Tongue (tissue), 2 donors: ENCODE results near the gene TRHDE. TPM values are rescaled to one million over a fixed set of nuclear protein-coding genes. Genes with fewer than 3 reads are reported as not detected.

ENCODE experiments used
- DNase-seq: peaks from one replicate; pipeline ENCODE4 v3.0.0-alpha.2; 2015
- total RNA-seq: library from RNA; depleted of rRNA; stranded (reverse); fragments of >200 nt; gene quantifications from one replicate; pipeline ENCODE4 v1.2.3, GENCODE V29; 2014

The TRHDE gene
- total RNA-seq, 1 donor from 2014 or later, result 1.8 TPM

- no peak for DNase-seq
These were observed 250.2 kb downstream of the TRHDE start for GRCh38 chr12:72522411-72522810.

- DNase-seq, result no peak
These were observed 251.6 kb downstream of the TRHDE start for GRCh38 chr12:72523754-72524153.

- no peak for DNase-seq
These were observed 263.2 kb downstream of the TRHDE start for GRCh38 chr12:72535212-72535990.

GRCh38 chr12:72540811-72541210 is 268.6 kb downstream of the TRHDE start:
- no peak for DNase-seq

GRCh38 chr12:72543777-72544467 is 271.8 kb downstream of the TRHDE start:
- no peak for DNase-seq

DNA sequence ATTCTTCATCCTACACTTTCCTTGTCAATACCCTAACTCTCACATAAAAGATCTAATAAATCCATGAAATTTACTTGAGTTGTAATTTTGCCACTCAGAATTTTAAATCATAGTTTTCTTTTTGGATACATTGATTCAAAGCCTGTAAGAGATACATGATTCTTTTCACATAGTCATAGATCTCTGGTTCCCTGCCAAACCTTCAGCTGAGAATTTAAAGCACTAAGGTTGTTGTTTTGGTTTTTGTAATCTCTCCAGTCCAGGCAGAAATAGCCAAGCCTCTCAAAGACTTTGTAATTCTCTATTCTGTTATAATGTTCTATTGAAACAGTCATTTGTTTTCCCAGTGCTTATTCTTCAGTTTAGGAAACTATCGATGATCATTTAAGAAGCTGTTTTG is 273.9 kb downstream of the TRHDE start:
- DNase-seq, result no peak

GRCh38 chr12:72547573-72547972 is 275.4 kb downstream of the TRHDE start:
- no peak for DNase-seq

DNA sequence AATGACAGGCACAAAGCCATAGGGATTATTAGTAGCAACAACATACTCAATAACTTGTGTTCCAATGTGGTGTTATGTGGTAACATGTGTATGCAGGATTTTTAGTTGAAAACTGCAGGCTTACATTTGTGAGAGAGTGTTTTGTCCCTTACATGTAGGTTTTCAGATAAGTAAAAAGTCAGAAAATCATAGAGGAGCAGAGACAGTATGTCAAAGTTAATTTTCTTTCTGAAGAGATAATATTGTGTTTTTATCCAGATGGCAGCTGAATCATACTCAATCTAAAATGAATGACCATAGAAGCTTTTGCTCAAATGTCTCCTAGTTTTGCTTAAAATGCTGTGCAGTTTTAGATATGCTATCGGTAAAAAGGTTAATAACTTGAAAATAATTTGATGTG is 277.0 kb downstream of the TRHDE start:
- no peak for DNase-seq

- DNase-seq, result no peak
These were observed 288.0 kb downstream of the TRHDE start for GRCh38 chr12:72560003-72560769.

GRCh38 chr12:72570601-72571000 is 298.4 kb downstream of the TRHDE start:
- DNase-seq, result no peak

DNA sequence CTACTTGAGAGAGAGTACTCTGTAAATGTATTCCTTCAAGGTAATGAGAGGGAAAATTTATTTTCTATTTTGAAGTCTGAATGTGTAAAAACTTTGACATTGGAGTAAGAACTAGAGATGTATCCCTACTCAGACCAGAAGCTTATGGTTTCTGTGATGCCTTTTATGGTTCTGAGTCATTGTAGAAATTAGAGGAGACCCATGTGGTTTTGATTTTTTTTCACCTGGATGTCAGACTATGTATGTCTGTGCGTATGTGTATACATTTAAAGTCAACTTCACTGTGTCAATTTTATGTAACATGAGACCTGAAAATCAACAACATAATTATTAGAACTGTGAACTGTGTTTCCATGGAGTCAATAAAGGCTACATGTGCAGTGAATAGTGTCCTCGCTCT is 302.0 kb downstream of the TRHDE start:
- DNase-seq, result no peak

DNA sequence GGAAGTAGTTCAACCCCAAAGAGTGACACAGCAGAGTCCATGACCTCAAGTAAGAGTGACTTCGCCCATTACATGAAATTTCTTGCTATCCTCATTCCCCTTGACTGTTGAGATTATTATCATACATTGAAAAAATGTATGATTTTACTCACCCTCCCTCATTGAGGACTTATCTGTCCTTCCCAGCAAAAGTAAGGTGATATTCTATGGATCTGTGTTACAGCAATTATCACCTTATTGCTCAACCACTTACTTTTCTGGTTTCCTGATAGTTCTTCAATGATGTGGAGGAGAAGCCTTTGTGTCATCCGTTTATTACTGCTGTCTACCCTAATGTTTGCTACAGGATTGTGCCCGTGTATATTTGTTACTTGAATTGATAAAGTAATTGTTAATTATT is 306.2 kb downstream of the TRHDE start:
- DNase-seq, result no peak

DNA sequence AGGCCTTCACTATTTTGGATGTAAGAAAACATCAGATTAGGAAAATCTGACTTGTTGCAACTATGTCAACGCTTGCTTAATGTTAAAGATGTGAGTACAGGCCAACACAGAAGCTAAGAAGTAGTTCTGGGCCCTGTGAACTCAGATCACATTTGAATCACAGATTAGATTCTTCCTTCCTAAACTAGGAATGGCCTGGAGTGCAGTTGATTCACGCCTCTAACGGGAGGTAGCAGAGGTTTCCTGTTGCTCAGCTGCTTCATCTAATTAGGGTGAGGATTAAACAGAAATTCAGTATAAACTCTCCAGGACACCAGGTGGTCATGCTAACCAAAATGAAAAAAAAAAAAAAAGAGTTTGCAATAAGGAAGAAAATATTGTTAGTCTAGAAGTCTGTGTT is 314.3 kb downstream of the TRHDE start:
- peak; percentile 15 for DNase-seq

- DNase-seq, result no peak
These were observed 330.4 kb downstream of the TRHDE start for GRCh38 chr12:72602581-72602980.

DNA sequence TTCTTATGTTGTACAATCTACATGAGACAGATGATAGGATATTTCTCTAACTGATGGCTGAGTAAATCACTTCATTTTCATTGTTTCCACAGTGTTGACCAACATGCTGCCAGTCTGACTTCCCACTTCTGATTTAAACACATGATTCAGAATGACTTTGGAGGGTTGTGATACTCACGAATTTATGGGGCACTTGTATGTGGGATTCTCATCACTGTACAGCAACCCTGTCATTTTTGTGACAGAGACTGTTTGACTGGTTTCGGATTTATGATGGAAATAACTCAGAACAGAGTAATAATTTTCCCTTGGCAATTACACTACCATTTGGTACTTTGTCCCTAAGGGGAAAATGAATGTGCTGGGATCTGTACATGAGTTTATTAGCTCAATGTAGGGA is 333.8 kb downstream of the TRHDE start:
- DNase-seq, result no peak

GRCh38 chr12:72610342-72610741 is 338.2 kb downstream of the TRHDE start:
- no peak for DNase-seq

DNA sequence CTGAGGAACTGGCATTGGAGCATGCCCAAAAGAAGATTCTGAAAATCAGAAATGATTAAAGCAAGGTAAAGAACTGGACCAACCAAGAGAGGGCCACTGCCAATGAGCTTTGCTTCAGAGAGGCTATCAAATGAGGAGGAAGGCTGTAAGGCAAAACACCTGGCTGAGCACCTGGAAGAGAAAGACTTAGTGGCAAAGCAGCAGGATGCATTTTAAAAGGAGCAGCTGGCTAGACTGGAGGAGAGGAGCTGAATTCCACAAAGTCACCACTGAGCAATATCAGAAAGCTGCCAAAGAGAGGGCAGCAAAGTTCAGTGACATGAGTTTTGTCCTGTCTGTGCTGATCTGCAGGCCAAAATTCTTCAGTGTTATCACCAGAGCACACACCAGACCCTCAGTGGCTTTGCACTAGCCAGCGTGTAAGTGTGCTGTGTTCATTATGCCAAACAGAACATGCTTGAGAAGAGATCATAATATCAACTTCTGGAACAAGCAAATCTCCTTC is 338.7 kb downstream of the TRHDE start:
- DNase-seq, result no peak

DNA sequence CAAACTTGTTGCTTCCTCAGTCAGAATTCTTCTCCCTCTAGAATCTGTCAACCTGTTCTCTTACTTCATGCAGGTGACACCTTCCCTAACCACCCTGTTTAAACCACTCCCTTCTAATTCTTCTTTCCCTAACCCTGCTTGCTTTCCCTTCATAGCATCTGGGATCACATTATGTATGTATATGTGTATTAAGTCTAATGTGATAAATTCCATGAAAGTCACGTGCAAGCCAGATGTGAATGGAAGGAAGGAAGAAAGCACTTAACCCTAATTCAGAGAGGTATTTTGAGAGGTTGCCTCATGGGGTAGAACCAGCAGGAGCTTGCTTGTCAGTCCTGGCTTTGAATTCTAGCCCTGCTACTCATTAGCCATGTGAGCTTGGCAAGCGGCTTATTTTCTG is 340.0 kb downstream of the TRHDE start:
- DNase-seq, result no peak

DNA sequence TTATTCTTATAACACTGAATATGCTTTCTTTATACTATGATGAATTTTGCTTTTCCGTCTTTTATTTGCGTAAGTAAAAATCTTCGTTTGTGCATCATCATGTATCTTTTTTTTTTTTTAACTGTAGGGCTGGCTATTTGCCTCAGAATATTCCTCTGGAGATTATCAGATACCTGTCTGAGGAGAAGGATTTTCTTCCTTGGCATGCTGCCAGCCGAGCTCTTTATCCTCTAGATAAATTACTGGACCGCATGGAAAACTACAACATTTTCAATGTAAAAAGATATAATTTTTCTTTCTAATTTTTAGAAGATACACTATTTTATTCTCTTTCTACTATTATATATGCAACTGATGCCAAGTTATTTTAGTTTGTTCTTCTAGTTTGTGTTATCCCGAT is 346.6 kb downstream of the TRHDE start:
- no peak for DNase-seq

- no peak for DNase-seq
These were observed 350.4 kb downstream of the TRHDE start for GRCh38 chr12:72622556-72622955.

DNA sequence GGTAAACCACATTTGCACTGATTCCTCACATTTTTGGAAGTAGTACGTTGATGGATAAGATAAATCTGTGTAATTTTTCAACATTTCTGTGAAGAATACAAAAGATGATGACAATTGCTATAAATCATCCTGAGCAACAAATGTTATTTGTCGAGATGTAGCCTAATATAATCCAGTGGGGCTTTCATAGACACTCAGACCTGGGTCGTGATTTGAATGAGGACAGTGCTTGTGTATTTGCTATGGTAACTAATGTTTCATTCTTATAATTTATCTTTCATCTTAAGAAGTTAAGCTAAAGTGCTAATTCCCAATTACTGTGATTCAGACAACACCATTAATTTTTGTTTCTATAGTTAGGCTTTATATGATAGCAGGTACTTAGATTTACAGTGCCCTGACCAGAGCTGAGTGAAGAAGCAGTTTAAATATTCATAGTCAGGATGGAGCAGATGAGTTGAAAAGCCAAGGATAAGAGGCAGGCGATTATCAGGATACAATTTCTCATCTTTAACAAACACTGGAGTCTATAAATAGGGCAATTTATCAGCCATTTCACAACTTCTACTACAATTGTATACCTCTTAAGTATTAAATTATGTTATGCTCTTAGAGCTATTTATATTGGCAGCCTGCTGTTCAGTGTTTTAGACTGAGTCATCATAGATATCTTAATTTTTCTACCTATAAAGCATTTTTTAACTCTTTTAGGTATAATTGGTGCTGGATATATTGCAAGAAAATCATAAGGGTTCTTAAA is 359.9 kb downstream of the TRHDE start:
- DNase-seq, result no peak

DNA sequence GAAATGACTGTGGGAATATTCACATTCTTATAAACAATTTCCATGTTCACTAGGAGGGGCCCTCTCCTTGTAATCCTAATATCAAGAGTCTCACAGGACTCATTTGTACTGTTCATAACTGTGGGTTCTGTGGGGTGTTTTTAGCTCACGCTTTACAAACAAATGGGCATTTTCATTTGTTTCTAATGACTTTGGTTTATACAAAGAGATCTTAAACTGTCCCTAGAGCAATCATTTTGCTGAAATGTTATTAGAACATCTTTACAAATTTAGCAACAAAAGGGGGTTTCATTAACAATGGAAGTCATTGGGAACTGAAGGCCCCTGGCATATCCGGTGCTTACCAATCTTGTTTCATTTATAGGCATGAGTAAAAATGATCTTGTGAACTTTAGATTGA is 370.5 kb downstream of the TRHDE start:
- no peak for DNase-seq
